Activated CD8-positive, alpha-beta T cell treated with anti-CD3 and anti-CD28 coated beads, Interleukin-2, amount 10 ng/mL, durations not matched to agents 7 days and 5 days (primary cell): Measurements from ENCODE around the gene CIDEB. TPM values are rescaled to one million over a fixed set of nuclear protein-coding genes. Genes with fewer than 3 reads are reported as not detected.

Experiments
- ATAC-seq: fragments of 150-1000 bp; cut with Tn5 transposase; one replicate; pipeline ENCODE4 v1.10.0; 2021; ENCODE audit warnings: moderate library complexity
- CTCF ChIA-PET: fragments of 350-600 bp; sonication (Branson Sonifier 250); formaldehyde crosslinking; loops from one replicate; lab custom pipeline; 2021; ENCODE audit warnings: antibody characterized with exemption; lab: Charles Lee
- POLR2A ChIA-PET: fragments of 350-600 bp; sonication (Branson Sonifier 250); formaldehyde crosslinking; loops from one replicate; lab custom pipeline; 2021; ENCODE audit warnings: antibody characterized with exemption; lab: Charles Lee
- DNase-seq: peaks from one replicate; pipeline ENCODE4 v3.0.0-alpha.2; 2020
- H3K27ac Mint-ChIP-seq: one replicate; pipeline ENCODE4 v1.8.0; 2021; ENCODE audit warnings: mild to moderate bottlenecking, mixed read lengths
- H3K27me3 Mint-ChIP-seq: one replicate; pipeline ENCODE4 v1.8.0; 2021; ENCODE audit warnings: low read depth, mixed read lengths
- H3K36me3 Mint-ChIP-seq: one replicate; pipeline ENCODE4 v1.8.0; 2021; ENCODE audit warnings: low read depth, mixed read lengths
- H3K4me1 Mint-ChIP-seq: one replicate; pipeline ENCODE4 v1.8.0; 2021; ENCODE audit warnings: low read depth, mixed read lengths
- H3K4me3 Mint-ChIP-seq: one replicate; pipeline ENCODE4 v1.8.0; 2021; ENCODE audit warnings: mild to moderate bottlenecking, mixed read lengths
- H3K9me3 Mint-ChIP-seq: one replicate; pipeline ENCODE4 v1.8.0; 2022; ENCODE audit warnings: mixed read lengths; ENCODE audit not compliant: insufficient read depth
- total RNA-seq, 2 experiments: library from RNA; stranded (reverse); gene quantifications; one replicate each; pipeline ENCODE4 v1.2.3, GENCODE V29; 2021

CIDEB gene
- total RNA-seq, 2 experiments from 2014 or later = 47.2 to 48.2 TPM

DNA sequence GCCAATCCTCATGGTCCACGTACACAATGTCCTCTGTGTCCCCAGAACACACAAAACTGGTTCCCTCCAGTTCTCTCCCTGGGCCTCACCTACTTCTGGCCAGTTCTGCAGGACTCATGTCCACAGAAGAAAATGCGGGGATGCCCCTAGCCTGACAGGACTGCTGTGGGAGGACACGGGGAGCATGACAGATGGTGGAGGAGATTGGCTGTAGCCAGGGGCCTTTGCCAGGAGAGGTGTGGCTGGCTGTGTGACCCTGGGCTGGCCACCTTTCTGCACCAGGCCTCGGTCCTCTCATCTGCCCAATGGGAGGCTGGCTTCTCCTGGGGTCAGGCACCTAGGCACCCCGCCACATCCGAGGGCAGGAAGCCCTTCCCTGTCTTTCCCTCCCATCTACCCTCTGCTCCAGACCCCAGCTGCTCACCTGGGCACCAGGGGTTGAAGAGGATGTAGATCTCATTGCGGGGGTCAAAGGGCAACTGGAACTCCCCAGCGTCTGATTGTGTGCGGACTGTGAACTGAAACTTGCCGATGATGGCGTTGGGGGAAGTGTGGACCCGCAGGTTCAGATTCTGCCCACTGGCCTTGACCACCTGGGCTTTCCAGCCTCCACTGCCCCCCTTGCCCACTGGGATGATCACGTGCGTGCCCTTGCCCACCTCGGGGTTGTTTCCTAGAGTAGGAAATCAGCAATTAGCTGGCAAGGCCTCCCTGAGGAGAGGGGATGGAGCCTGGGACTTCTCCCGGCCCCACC lies 47.6 kb downstream of the CIDEB start:
- CTCF ChIA-PET = no interaction called here
- H3K27ac Mint-ChIP-seq = peak overlapping the region; percentile 20
- H3K4me1 Mint-ChIP-seq = no peaks in the 10 kb centered on the region
- H3K27me3 Mint-ChIP-seq = no peaks in the 10 kb centered on the region
- no peak for ATAC-seq
- no peak for DNase-seq
- POLR2A ChIA-PET = interaction anchor here (0.7 kb wide), 1 partner anchor 17 kb away, joined by 3 read pairs; no protein-coding TSS in a partner anchor
- H3K36me3 Mint-ChIP-seq = peaks cover 2% of the 10 kb centered on the region
- H3K9me3 Mint-ChIP-seq = no peaks in the 10 kb centered on the region
- no peak overlapping the region for H3K4me3 Mint-ChIP-seq

DNA sequence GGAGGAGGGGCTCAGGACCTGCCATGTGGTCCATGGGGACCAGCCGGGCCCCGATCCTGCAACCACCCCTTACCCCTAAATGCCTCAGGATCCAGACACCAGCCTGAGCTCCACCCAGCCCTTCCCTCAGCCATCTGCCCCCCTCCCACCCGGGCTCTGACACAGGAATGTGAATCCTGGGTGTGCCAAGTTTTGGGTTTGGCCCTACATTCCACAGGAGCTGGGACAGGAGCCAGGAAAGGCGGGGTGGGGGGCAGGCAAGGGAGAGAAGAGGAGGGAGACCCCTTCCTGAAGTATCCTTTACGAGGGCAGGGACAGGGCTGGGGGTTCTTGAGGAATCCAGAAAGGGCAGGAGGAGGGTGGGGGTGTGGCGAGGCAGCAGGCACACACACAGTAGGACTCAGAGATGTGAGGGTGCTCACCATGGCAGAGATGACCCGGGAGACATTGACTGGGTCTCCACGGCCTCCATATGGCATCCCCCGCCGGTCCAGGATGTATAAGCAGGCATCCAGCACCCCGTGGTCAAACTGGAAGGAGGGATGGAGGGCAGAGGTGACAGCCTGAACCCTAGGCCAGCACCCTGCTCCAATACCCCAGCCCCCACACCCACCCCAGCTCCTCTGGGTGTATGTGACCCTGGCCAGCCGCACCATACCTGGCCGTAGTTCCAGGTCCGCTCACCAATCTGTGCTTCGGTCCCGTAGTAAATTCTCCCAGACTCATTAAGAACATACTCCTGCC lies 48.3 kb downstream of the CIDEB start:
- no peak overlapping the region for H3K4me3 Mint-ChIP-seq
- DNase-seq = no peak
- no peak for ATAC-seq
- peaks cover 4% of the 10 kb centered on the region for H3K36me3 Mint-ChIP-seq
- peak overlapping the region; percentile 20 for H3K27ac Mint-ChIP-seq
- ChIA-PET POLR2A (interaction anchor here (0.7 to 1.2 kb wide), 2 partner anchors 16 to 40 kb away, joined by 3 read pairs; partner anchors contain the start of genes DHRS1 and NOP9), CTCF (interaction anchor here (4.2 kb wide), 1 partner anchor 11 kb away, joined by 16 read pairs; the partner anchor contains the start of gene RABGGTA)
- no peaks in the 10 kb centered on the region for H3K27me3 Mint-ChIP-seq
- no peaks in the 10 kb centered on the region for H3K4me1 Mint-ChIP-seq
- no peaks in the 10 kb centered on the region for H3K9me3 Mint-ChIP-seq

DNA sequence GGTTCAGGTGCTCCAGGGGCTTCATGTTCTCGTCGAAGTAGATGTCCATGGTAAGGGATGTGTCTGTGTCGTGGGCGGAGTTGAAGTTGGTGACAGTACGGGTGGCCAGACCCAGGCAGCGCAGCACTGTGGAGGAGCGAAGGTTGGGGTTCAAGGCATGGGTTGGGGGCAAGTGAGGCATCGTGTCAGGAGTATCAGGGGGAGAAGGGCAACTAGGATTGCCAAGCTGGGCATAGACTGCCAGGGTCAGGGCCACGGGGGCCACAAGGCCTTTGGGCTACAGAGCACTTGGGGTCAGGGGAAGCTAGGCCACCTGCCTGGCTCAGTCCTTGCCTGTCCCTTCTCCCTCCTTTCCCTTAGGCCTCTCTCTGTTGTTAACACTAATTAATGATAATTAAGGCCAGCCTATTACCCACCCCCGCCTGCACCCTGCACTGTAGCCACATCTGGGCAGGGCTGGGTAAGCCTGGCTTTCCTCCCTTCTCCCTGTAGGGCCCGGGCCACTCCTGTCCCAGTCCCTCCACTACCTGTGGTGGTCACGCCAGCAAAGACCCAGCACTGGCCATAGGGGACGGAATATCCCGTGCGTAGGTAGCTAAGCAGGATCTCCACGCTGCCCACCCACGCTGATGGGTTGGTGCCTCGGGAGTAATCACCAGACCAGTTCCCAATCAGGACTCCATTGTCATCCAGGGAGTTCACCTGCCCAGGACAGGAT lies 49.1 kb downstream of the CIDEB start:
- ChIA-PET POLR2A (interaction anchor here (1.2 to 2.9 kb wide), 2 partner anchors 12 to 41 kb away, joined by 3 to 13 read pairs; partner anchors contain the start of genes DHRS1, NOP9 and RABGGTA), CTCF (interaction anchor here (1.9 to 4.2 kb wide), 2 partner anchors 11 to 12 kb away, joined by 5 to 16 read pairs; partner anchors contain the start of gene RABGGTA)
- Mint-ChIP-seq H3K27me3 (no peaks in the 10 kb centered on the region), H3K4me1 (no peaks in the 10 kb centered on the region), H3K27ac (no peak overlapping the region), H3K4me3 (no peak overlapping the region), H3K36me3 (peaks cover 6% of the 10 kb centered on the region), H3K9me3 (no peaks in the 10 kb centered on the region)
- DNase-seq (no peak), ATAC-seq (no peak)

DNA sequence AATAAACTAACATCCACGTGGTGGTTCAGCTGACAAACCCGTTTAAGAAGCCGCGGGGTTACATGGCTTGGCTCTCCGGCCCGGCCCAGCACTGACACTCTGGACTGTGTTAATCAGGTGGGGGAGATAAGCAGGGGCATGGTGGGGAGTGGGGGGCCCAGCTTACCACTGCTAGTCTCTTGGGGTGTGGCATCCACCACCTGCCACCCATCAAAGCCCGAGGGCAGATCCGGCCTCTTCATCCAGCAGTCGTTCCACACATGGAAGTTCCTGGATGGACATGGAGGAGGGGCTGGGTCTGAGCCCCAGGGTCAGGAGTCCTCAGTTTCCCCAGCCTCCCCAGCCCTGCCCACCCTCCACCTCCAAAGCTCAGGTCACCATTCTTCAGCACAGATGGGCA lies 49.7 kb downstream of the CIDEB start:
- H3K36me3 Mint-ChIP-seq = peaks cover 6% of the 10 kb centered on the region
- H3K27ac Mint-ChIP-seq = no peak overlapping the region
- no peaks in the 10 kb centered on the region for H3K27me3 Mint-ChIP-seq
- ChIA-PET POLR2A (interaction anchor here (1.2 to 2.9 kb wide), 2 partner anchors 13 to 16 kb away, joined by 5 to 13 read pairs; partner anchors contain the start of genes RABGGTA and TINF2), CTCF (interaction anchor here (1.9 to 4.2 kb wide), 2 partner anchors 10 to 12 kb away, joined by 5 to 16 read pairs; partner anchors contain the start of gene RABGGTA)
- DNase-seq = no peak
- no peak for ATAC-seq
- H3K4me1 Mint-ChIP-seq = no peaks in the 10 kb centered on the region
- H3K4me3 Mint-ChIP-seq = no peak overlapping the region
- H3K9me3 Mint-ChIP-seq = no peaks in the 10 kb centered on the region

DNA sequence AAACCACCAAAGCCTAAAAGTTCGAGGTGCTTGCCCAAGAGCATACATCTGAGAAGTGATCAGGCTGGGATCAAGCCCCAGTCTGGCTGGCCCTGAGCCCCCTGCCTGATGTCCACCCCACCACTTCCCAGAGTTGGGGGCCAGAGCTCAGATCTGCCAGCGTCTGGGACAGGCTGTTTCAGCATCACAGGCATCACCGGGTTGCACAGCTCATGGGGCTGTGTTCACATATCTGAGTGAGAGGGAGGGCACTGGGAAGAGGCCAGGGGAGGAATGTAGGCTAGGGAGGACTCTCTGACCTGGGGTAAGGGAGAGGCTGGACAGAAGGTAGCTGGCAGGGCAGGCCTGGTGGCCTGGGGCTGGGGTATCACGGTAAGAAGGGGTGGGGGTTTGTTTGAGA lies 50.8 kb downstream of the CIDEB start:
- H3K27me3 Mint-ChIP-seq = no peaks in the 10 kb centered on the region
- POLR2A ChIA-PET = interaction anchor here (1.2 to 2.9 kb wide), 2 partner anchors 14 to 15 kb away, joined by 5 to 13 read pairs; partner anchors contain the start of genes RABGGTA and TINF2
- H3K36me3 Mint-ChIP-seq = peaks cover 6% of the 10 kb centered on the region
- no peak overlapping the region for H3K4me3 Mint-ChIP-seq
- CTCF ChIA-PET = interaction anchor here (0.8 to 4.2 kb wide), 6 partner anchors 9 to 52 kb away, joined by 3 to 16 read pairs (median 4); partner anchors contain the start of genes RABGGTA and TINF2
- no peaks in the 10 kb centered on the region for H3K9me3 Mint-ChIP-seq
- no peaks in the 10 kb centered on the region for H3K4me1 Mint-ChIP-seq
- H3K27ac Mint-ChIP-seq = no peak overlapping the region
- DNase-seq (no peak), ATAC-seq (no peak)

DNA sequence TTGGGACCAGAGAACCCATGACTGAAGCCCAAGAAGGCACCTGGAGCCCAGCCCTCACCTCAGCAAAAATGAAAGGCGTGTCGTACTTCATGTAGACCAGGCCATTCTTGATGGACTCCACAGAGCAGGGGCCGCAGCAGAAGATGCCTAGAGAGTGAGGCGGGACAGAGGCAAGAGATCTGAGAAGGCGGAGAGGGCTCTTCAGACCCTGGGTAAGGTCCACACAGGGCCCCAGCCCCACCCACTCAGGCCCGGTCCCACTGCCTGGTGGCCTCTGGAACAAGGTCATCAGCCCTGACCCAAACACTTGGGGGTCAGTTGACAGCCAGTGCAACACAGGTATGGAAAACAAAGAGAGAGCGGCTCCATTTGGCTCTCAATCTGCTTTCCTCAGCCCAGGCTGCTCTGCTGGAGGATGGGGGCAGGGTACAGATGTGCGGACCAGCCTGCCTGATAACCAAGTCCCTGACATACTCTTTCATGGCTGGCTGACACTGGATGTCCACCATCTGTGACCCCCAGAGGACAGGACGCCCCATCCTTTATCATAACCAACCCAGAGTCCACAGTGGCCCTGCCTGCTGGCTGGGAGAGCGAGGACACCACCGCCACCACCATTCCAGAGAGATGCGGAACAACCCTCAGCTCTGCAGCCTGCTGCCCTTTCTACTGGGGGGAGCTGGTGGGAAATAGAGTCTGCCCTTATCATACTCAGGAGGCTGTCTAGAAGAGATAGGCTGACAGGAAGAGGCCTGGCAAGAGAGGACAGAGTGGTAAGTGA lies 51.7 kb downstream of the CIDEB start:
- CTCF ChIA-PET = interaction anchor here (0.8 to 4.2 kb wide), 5 partner anchors 9 to 52 kb away, joined by 3 to 16 read pairs (median 4); partner anchors contain the start of genes RABGGTA and TINF2
- no peak overlapping the region for H3K27ac Mint-ChIP-seq
- no peaks in the 10 kb centered on the region for H3K27me3 Mint-ChIP-seq
- POLR2A ChIA-PET = interaction anchor here (2.9 kb wide), 1 partner anchor 15 kb away, joined by 13 read pairs; the partner anchor contains the start of gene RABGGTA
- H3K4me3 Mint-ChIP-seq = no peak overlapping the region
- H3K36me3 Mint-ChIP-seq = peaks cover 6% of the 10 kb centered on the region
- no peaks in the 10 kb centered on the region for H3K9me3 Mint-ChIP-seq
- no peak for DNase-seq
- peaks cover 6% of the 10 kb centered on the region for H3K4me1 Mint-ChIP-seq
- no peak for ATAC-seq

DNA sequence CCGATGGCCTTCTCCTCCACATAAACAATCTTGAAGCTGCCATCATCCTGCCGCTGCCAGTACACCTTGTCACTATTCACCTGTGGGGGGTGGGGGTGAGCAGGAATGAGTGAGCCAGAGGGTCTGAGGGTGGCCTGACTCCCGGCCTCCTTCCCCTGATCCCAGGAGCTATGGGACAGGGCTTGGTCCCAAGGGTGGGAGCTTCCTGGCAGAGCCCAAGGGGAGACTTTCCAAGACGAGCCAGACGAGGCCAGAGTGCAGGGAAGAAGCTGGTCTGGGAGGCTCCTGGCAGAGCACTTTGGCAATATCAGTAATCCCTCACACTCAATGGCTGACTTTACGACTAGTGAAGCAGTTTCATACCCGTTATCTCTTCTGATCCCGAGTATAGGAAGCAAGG lies 52.3 kb downstream of the CIDEB start:
- Mint-ChIP-seq H3K27ac (no peak overlapping the region), H3K4me3 (no peak overlapping the region), H3K27me3 (no peaks in the 10 kb centered on the region), H3K9me3 (no peaks in the 10 kb centered on the region), H3K4me1 (peaks cover 13% of the 10 kb centered on the region), H3K36me3 (peaks cover 6% of the 10 kb centered on the region)
- DNase-seq = no peak
- POLR2A ChIA-PET = interaction anchor here (2.9 kb wide), 1 partner anchor 16 kb away, joined by 13 read pairs; the partner anchor contains the start of gene RABGGTA
- no peak for ATAC-seq
- CTCF ChIA-PET = interaction anchor here (1.5 to 4.2 kb wide), 3 partner anchors 13 to 53 kb away, joined by 7 to 16 read pairs (median 9); partner anchors contain the start of genes CIDEB, RABGGTA and TINF2

Other genes with a start within 250 kb of the CIDEB start
- under 1 TPM in 1 of 2 experiments, not detected in 1; 0.10 TPM for gene CPNE6, start 236.4 kb downstream of the CIDEB start, total RNA-seq
- 10 to 100 TPM; 49.6 to 54.9 TPM for gene PCK2, start 213.7 kb downstream of the CIDEB start, total RNA-seq
- gene DCAF11, start 193.2 kb downstream of the CIDEB start, total RNA-seq = 100 to 1,000 TPM; 101 to 107 TPM
- 1 to 10 TPM; 2.8 to 3.4 TPM for gene NRL, start 193.0 kb downstream of the CIDEB start, total RNA-seq
- gene FITM1, start 177.3 kb downstream of the CIDEB start, total RNA-seq = 1 to 10 TPM; 1.4 to 2.1 TPM
- 100 to 1,000 TPM; 516 to 530 TPM for gene PSME1, start 171.8 kb downstream of the CIDEB start, total RNA-seq
- 10 to 100 TPM; 49.9 to 53.2 TPM for gene EMC9, start 166.4 kb downstream of the CIDEB start, total RNA-seq
- gene PSME2, start 161.4 kb downstream of the CIDEB start, total RNA-seq = 100 to 1,000 TPM; 635 to 636 TPM
- gene RNF31, start 160.5 kb downstream of the CIDEB start, total RNA-seq = 100 to 1,000 TPM; 123 to 142 TPM
- 100 to 1,000 TPM; 221 to 242 TPM for gene IRF9, start 146.7 kb downstream of the CIDEB start, total RNA-seq
- gene REC8, start 135.9 kb downstream of the CIDEB start, total RNA-seq = 10 to 100 TPM; 54.5 to 58.6 TPM
- gene IPO4, start 119.2 kb downstream of the CIDEB start, total RNA-seq = 10 to 100 TPM; 56.3 to 60.1 TPM
- gene TM9SF1, start 112.5 kb downstream of the CIDEB start, total RNA-seq = 10 to 100 TPM; 29.3 to 32.8 TPM
- gene TSSK4, start 102.3 kb downstream of the CIDEB start, total RNA-seq = not detected
- 10 to 100 TPM; 83.2 to 93.4 TPM for gene CHMP4A, start 94.5 kb downstream of the CIDEB start, total RNA-seq
- gene MDP1, start 91.9 kb downstream of the CIDEB start, total RNA-seq = 10 to 100 TPM; 16.9 to 18.2 TPM
- 100 to 1,000 TPM; 214 to 222 TPM for gene NEDD8, start 75.6 kb downstream of the CIDEB start, total RNA-seq
- gene GMPR2, start 75.0 kb downstream of the CIDEB start, total RNA-seq = 10 to 100 TPM; 67.2 to 68.4 TPM
- gene TINF2, start 65.4 kb downstream of the CIDEB start, total RNA-seq = 100 to 1,000 TPM; 128 to 131 TPM
- 1 to 10 TPM; 2.7 to 3.1 TPM for gene TGM1, start 44.8 kb downstream of the CIDEB start, total RNA-seq
- gene RABGGTA, start 36.4 kb downstream of the CIDEB start, total RNA-seq = 10 to 100 TPM; 47.7 to 51.8 TPM
- gene DHRS1, start 8.2 kb downstream of the CIDEB start, total RNA-seq = 10 to 100 TPM; 28.6 to 33.9 TPM
- gene NOP9, start 8.1 kb downstream of the CIDEB start, total RNA-seq = 10 to 100 TPM; 35.2 to 36.7 TPM
- gene LTB4R2, start 2.2 kb upstream of the CIDEB start, total RNA-seq = 10 to 100 TPM; 17.8 to 18.7 TPM
- gene LTB4R, start 3.5 kb upstream of the CIDEB start, total RNA-seq = 10 to 100 TPM; 26.9 to 28.0 TPM
- 1 to 10 TPM; 3.4 to 4.7 TPM for gene ADCY4, start 27.1 kb upstream of the CIDEB start, total RNA-seq
- 10 to 100 TPM; 26.9 to 28.6 TPM for gene RIPK3, start 32.0 kb upstream of the CIDEB start, total RNA-seq
- not detected for gene NFATC4, start 60.2 kb upstream of the CIDEB start, total RNA-seq
- gene NYNRIN, start 91.0 kb upstream of the CIDEB start, total RNA-seq = under 1 TPM; 0.21 to 0.52 TPM
- gene CBLN3, start 121.7 kb upstream of the CIDEB start, total RNA-seq = 1 to 10 TPM; 1.1 to 1.3 TPM
- gene KHNYN, start 122.0 kb upstream of the CIDEB start, total RNA-seq = 10 to 100 TPM; 55.4 to 58.9 TPM
- gene SDR39U1, start 134.8 kb upstream of the CIDEB start, total RNA-seq = 10 to 100 TPM; 47.6 to 58.6 TPM
- gene CMA1, start 200.3 kb upstream of the CIDEB start, total RNA-seq = under 1 TPM; 0.52 to 0.82 TPM